ENCODE results near the gene RBP5. TPM values are rescaled to one million over a fixed set of nuclear protein-coding genes. Genes with fewer than 3 reads are reported as not detected.

RBP5 gene
- total RNA-seq, 1 experiment from 2014 or later, result not detected

DNA sequence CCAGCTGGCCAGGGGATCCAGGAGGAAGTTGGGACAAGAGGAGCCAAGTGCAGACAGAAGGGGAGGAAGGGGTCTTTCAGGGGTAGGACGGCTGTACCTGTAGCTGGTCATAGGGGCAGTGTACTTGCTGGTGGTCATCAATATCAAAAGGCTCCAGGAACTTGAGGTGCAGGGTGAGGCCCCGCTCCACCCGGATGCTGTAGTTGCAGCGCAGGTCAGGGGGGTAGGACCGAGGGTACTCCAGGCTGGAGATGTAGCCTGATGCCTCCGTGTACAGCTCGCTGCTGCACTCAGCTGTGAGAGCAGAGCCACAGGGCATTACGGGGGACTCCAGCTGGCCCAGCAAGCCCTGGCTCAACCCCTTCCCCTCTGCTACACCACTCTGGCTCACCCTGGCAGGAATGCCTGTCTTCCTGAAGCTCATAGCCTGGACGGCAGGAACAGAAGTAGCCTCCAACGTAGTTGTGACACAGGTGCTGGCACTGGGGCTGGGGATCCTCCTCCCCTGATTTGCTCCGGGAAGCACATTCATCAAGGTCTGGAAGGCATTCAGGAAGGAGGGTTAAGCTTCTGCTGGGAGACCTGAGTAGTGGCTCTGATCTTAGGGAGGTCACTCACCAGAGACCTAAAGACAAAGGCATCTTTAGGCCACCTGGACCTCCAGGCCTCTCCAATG lies 39.4 kb downstream of the RBP5 start:
- Histone ChIP-seq H4K20me1 (ENCODE audit: low read length) (no peaks in the 10 kb centered on the region), H3K27ac (ENCODE audit: low read length) (no peak overlapping the region), H2AFZ (ENCODE audit: low read length) (no peak overlapping the region), H3K4me2 (ENCODE audit: low read length) (no peak overlapping the region), H3K9ac (ENCODE audit: low read length) (no peak overlapping the region), H3K9me2 (replicated peaks; ENCODE audit: low read length) (no peaks in the 10 kb centered on the region), H3F3A (ENCODE audit: low read length, unreplicated experiment) (no peaks in the 10 kb centered on the region), H3K4me1 (ENCODE audit: insufficient read depth, low read length) (peaks cover 3% of the 10 kb centered on the region; the same call in 1 of the 2 replicates), H3K4me3 (ENCODE audit: low read length) (no peak overlapping the region), H3K27me3 (ENCODE audit: low read length) (no peaks in the 10 kb centered on the region), H3K9me3 (ENCODE audit: low read length) (no peaks in the 10 kb centered on the region), H3K36me3 (ENCODE audit: low read depth, low read length) (no peaks in the 10 kb centered on the region), H3K79me2 (ENCODE audit: low read length) (no peaks in the 10 kb centered on the region)
- ChIA-PET CTCF (no interaction called here), POLR2A (ENCODE audit: unreplicated experiment) (no interaction called here)
- intact Hi-C loops (cut with micrococcal nuclease), result no loop called here
- no peak for DNase-seq
- no peak for ATAC-seq
- TF ChIP-seq, protein P1, sequence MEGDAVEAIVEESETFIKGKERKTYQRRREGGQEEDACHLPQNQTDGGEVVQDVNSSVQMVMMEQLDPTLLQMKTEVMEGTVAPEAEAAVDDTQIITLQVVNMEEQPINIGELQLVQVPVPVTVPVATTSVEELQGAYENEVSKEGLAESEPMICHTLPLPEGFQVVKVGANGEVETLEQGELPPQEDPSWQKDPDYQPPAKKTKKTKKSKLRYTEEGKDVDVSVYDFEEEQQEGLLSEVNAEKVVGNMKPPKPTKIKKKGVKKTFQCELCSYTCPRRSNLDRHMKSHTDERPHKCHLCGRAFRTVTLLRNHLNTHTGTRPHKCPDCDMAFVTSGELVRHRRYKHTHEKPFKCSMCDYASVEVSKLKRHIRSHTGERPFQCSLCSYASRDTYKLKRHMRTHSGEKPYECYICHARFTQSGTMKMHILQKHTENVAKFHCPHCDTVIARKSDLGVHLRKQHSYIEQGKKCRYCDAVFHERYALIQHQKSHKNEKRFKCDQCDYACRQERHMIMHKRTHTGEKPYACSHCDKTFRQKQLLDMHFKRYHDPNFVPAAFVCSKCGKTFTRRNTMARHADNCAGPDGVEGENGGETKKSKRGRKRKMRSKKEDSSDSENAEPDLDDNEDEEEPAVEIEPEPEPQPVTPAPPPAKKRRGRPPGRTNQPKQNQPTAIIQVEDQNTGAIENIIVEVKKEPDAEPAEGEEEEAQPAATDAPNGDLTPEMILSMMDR (conservative IDR thresholded peaks at IDR 0.05; ENCODE audit: low read depth, low read length), result no peak
- TF ChIP-seq EZH2 (IDR thresholded peaks at IDR 0.05; ENCODE audit: low read length, unreplicated experiment) (no peak), EZH2phosphoT487 (IDR thresholded peaks at IDR 0.05; ENCODE audit: borderline replicate concordance, low read length) (no peak)
- BruUV-seq (replicated peaks), result no TSS peak

DNA sequence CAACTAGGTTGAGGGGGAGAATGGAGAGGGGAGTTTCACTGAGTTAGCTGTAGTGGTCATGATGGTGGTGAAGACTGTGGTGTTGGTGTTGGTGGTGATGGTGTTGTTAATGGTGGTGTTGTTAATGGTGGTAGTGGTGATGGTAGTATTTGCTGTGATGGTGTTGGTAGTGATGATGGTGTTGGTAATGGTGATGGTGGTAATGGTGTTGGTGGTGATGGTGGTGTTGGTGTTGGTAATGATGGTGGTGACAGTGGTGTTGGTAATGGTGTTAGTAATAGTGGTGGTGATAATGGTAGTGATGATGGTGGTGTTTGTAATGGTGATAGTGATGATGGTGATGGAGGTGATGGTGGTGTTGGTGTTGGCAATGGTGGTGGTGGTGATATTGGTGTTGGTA lies 45.6 kb downstream of the RBP5 start:
- no peaks in the 10 kb centered on the region for H4K20me1 ChIP-seq (ENCODE audit: low read length)
- no peak for ATAC-seq
- H3K36me3 ChIP-seq (ENCODE audit: low read depth, low read length), result no peaks in the 10 kb centered on the region
- ChIA-PET CTCF (no interaction called here), POLR2A (ENCODE audit: unreplicated experiment) (no interaction called here)
- no peaks in the 10 kb centered on the region for H3K9me3 ChIP-seq (ENCODE audit: low read length)
- no peaks in the 10 kb centered on the region for H3K27me3 ChIP-seq (ENCODE audit: low read length)
- no peak overlapping the region for H2AFZ ChIP-seq (ENCODE audit: low read length)
- H3K4me3 ChIP-seq (ENCODE audit: low read length), result no peak overlapping the region
- intact Hi-C loops (cut with micrococcal nuclease), result no loop called here
- H3K9me2 ChIP-seq (replicated peaks; ENCODE audit: low read length), result no peaks in the 10 kb centered on the region
- H3K79me2 ChIP-seq (ENCODE audit: low read length), result no peaks in the 10 kb centered on the region
- peaks cover 15% of the 10 kb centered on the region; the same call in 1 of the 2 replicates for H3K4me1 ChIP-seq (ENCODE audit: insufficient read depth, low read length)
- H3K9ac ChIP-seq (ENCODE audit: low read length), result no peak overlapping the region
- TF ChIP-seq, protein P1 (conservative IDR thresholded peaks at IDR 0.05; ENCODE audit: low read depth, low read length), result no peak
- TF ChIP-seq EZH2phosphoT487 (IDR thresholded peaks at IDR 0.05; ENCODE audit: borderline replicate concordance, low read length) (no peak), EZH2 (IDR thresholded peaks at IDR 0.05; ENCODE audit: low read length, unreplicated experiment) (no peak)
- BruUV-seq (replicated peaks), result no TSS peak
- H3K4me2 ChIP-seq (ENCODE audit: low read length), result no peak overlapping the region
- no peaks in the 10 kb centered on the region for H3F3A ChIP-seq (ENCODE audit: low read length, unreplicated experiment)
- H3K27ac ChIP-seq (ENCODE audit: low read length), result no peak overlapping the region
- no peak for DNase-seq

- H4K20me1 ChIP-seq (ENCODE audit: low read length), result no peaks in the 10 kb centered on the region
- DNase-seq, result no peak
- H3F3A ChIP-seq (ENCODE audit: low read length, unreplicated experiment), result no peaks in the 10 kb centered on the region
- no peaks in the 10 kb centered on the region for H3K27me3 ChIP-seq (ENCODE audit: low read length)
- no peak overlapping the region for H2AFZ ChIP-seq (ENCODE audit: low read length)
- CTCF ChIA-PET, result no interaction called here
- ATAC-seq, result no peak
- intact Hi-C loops (cut with micrococcal nuclease), result no loop called here
- H3K27ac ChIP-seq (ENCODE audit: low read length), result no peak overlapping the region
- H3K4me2 ChIP-seq (ENCODE audit: low read length), result no peak overlapping the region
- H3K36me3 ChIP-seq (ENCODE audit: low read depth, low read length), result no peaks in the 10 kb centered on the region
- H3K79me2 ChIP-seq (ENCODE audit: low read length), result no peaks in the 10 kb centered on the region
- no TSS peak for BruUV-seq (replicated peaks)
- H3K9me3 ChIP-seq (ENCODE audit: low read length), result no peaks in the 10 kb centered on the region
- H3K9ac ChIP-seq (ENCODE audit: low read length), result no peak overlapping the region
- TF ChIP-seq EZH2 (IDR thresholded peaks at IDR 0.05; ENCODE audit: low read length, unreplicated experiment) (no peak), EZH2phosphoT487 (IDR thresholded peaks at IDR 0.05; ENCODE audit: borderline replicate concordance, low read length) (no peak)
- TF ChIP-seq, protein P1 (conservative IDR thresholded peaks at IDR 0.05; ENCODE audit: low read depth, low read length), result no peak
- POLR2A ChIA-PET (ENCODE audit: unreplicated experiment), result no interaction called here
- no peak overlapping the region for H3K4me3 ChIP-seq (ENCODE audit: low read length)
- peaks cover 15% of the 10 kb centered on the region; the same call in 1 of the 2 replicates for H3K4me1 ChIP-seq (ENCODE audit: insufficient read depth, low read length)
- no peaks in the 10 kb centered on the region for H3K9me2 ChIP-seq (replicated peaks; ENCODE audit: low read length)
Observed at GRCh38 chr12:7081037-7081436, 47.7 kb downstream of the RBP5 start.
